HG03108 (cell line): ENCODE data around the gene TM9SF2.
"Not testable (repeated sequence)": the region's sequence is repeated elsewhere in the genome, so short reads cannot be mapped to it uniquely, and the experiment has no call there.

Experiments used
- ATAC-seq: cut with Tn5 transposase; IDR thresholded peaks from one replicate; pipeline ENCODE4 v1.9.1; 2021; ENCODE audit warnings: moderate library complexity; ENCODE audit not compliant: unreplicated experiment

The TM9SF2 gene, protein sequence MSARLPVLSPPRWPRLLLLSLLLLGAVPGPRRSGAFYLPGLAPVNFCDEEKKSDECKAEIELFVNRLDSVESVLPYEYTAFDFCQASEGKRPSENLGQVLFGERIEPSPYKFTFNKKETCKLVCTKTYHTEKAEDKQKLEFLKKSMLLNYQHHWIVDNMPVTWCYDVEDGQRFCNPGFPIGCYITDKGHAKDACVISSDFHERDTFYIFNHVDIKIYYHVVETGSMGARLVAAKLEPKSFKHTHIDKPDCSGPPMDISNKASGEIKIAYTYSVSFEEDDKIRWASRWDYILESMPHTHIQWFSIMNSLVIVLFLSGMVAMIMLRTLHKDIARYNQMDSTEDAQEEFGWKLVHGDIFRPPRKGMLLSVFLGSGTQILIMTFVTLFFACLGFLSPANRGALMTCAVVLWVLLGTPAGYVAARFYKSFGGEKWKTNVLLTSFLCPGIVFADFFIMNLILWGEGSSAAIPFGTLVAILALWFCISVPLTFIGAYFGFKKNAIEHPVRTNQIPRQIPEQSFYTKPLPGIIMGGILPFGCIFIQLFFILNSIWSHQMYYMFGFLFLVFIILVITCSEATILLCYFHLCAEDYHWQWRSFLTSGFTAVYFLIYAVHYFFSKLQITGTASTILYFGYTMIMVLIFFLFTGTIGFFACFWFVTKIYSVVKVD

DNA sequence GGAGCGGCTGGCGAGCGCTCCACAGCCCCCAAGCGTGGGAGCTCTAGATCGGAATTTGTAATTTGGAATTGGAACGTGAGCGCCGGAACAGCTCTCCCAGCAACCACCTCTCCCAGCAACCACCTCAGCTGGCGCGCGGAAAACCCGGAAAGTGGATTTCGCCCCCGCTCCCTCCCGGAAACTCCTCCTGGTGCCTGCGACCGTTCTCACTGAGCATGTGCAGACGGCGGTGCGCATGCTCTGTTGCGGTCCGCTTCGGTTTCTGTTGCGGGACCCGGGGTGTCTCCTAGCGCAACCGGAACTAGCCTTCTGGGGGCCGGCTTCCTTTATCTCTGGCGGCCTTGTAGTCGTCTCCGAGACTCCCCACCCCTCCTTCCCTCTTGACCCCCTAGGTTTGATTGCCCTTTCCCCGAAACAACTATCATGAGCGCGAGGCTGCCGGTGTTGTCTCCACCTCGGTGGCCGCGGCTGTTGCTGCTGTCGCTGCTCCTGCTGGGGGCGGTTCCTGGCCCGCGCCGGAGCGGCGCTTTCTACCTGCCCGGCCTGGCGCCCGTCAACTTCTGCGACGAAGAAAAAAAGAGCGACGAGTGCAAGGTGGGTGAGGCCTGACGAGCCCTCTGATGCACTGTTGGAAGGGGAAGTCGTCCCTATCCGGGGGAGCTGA, at the start of gene TM9SF2:
TM9SF2 (plus strand) TSS at position 289 of the 664 bp plus-strand sequence; CDS start at position 424, 135 bp downstream.
- ATAC-seq, result peak; percentile 46

DNA sequence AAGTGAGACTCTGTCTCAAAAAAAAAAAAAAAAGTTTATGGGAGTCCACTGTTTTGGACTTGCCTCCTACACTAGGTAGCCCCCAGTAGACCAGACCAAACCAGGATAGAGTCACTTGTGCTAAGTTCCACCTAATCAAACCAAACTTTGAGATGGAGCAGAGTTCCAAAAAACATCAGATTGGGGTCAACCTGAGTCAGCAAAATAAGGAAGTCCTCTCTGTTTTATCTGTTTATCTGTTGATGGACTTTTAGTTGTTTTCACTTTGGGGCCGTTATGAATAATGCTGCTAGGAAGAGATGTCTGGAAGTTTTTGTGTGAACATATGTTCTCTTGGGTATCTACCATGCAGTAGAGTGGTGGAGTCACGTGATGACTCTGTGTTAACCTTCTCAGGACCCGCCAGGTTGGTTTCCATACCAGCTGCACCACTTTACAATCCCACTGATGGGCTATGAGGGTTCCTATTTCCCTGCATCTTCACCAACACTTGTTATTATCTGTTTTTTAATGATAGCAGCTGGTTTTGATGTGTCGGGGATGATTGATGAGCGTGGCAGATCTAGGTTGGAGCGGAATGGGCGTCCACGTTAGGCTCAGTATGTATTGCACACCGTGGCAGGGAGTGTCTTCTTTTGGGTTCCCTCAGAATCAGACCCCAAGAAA, 46.6 kb upstream of the TM9SF2 start:
- ATAC-seq, result no peak

DNA sequence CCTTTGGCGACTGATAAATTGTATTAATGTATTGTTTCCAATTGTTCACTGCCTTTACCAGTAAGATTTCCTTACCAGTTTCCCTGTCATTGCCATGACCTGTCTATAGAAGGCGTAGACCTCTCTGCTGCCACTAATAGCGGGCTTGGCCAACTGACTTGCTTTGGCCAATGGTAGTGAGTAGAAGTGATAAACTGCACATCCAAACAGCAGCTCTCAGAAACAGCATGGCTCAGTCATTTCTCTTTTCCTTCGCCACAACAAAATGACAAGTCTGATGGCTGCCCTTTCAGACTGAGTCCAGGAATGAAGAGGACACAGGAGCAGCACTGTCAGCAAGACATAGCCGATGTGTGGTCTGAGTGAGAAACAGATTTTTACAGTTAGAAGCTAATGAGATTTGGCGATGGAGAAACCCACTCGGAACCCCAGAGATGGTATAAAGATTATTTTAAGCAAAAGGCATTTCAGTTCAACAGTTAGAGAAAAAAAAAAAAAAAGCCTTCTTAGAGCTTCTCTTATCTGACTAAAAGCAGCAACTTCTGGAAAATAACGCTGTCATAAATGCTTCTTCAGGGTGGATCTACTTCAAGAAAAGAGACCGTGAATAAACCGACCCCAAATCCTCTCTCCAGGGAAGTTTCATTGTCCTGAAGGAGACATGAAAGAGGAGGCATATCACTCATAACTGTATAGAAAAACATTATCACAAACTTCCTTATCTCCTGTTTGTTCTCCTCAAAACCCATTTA, 42.0 kb upstream of the TM9SF2 start:
- ATAC-seq, result no peak

DNA sequence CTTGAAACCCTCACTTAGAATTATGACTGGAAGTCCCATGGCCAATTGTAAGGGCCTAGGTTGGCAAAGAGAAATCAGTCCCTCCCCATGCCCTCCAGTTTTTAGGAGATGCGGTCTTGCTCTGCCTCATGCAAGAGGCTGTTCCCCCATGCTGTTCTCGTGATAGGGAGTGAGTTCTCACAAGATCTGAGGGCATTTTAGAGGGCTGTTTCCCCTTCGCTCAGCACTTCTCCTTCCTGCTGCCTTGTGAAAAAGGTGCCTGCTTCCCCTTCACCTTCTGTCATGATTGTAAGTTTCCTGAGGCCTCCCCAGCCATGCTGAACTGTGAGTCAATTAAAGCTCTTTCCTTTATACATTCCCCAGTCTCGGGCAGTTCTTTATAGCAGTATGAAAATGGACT, 40.5 kb upstream of the TM9SF2 start:
- ATAC-seq, result not testable (repeated sequence)

DNA sequence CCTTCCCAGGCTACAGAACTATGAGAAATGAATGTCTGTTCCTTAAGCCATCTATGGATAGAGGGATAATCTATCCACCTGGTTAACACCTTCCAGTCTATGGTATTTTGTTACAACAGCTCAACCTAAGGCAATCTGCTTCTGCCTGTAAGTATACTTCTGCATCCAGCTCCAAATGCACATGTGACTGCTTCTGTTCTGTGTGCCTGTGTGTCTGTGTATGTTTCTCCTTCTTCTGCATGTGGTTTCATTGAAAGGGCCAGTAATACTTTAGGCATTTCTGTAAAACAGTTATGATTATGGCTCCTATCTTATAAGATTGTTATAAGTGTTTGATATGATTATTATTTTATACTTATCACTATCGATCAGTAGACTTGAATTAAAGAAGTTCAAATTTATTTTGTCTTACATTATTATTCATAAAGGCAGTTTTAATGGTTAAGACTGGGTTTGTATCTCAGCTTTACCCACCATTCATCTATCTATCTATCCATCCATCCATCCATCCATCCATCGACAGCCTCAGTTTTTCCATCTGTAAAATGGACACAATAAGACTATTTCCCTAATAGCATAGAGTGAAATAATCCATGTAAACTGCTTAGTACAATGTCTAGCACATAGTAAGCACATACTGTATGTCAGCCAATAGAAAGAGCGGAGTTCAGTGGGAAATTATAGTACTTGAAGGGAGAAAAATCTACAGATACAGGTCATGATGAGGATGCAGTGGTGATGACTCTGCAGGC, 37.5 kb upstream of the TM9SF2 start:
- no peak for ATAC-seq

DNA sequence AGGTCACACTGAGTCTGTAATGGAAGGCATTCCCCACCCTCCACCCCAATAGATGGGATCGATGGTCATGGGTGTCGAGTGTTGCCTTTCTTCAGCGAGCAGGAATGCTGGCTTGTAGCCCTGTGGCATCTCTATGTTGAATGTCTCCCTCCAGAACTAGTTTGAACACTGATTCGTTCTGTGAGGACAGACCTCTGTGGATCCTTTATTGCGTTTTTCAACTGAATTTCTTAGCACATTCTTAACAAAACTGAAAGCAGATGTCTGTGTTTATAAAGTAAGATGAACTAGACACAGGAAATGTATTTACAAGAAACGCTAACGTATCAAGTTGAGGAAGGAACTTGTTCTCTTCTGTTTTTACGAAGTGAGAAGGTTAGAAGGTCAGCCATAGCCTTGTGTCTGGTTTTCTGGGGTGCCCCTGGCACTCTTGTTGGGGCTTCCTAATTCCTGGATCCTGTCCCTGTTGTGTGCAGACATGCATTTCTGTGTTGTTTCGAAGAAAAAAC, 36.8 kb upstream of the TM9SF2 start:
- ATAC-seq, result no peak

DNA sequence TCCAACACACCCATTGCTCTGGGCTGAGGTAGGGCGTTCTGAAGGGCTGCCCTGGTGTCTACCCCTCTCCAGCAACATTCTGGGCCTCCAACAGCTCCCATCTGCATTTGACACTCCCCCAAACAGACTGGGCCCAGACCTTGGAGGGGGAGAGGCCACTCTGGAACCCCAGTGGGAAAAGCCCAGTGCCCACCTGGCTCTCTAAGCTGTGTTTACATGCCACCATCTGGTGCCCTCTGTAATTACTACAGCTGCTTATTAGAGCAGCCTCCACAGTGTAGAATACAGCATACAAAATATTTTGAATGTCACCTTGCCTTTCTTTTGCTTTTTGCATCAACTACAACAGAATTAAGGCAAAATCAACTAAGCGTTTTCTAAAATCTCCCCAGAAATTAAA, 35.8 kb upstream of the TM9SF2 start:
- ATAC-seq, result no peak

DNA sequence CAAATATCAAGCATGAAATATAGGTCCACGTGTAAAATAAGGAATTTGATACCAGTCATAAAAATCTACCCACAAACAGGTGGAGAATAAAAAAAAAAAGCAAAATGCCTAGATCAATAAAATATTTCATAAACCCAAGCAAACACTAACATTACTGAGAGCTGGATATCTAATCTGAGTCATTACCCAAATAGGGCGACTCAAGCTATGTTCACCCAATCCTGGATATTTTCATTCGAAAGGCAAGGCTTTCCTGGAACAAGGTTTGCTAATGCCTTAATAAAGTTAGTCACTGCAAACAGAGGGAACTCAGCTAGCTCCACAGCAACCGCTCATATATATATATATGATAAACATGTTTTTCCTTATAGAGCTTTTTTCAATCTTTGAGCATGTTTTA, 33.5 kb upstream of the TM9SF2 start:
- ATAC-seq, result no peak

DNA sequence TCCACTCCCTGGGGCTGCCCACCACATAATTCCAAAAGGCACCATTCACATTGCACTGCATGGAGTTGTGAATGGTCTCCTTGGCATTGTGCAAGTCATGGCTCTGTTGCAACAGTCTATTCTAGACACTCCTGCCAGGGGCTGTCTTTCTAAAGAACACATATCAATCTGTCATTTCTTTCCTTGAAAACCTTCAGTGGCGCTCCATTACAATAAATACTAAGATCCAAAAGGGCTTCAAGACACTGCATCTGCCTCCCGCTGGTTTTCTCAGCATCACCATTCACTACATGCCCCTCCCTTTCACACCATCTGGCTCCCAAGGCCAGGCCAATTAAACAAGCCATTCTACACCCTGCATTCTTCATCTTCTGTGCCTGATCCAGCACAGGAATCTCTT, 32.2 kb upstream of the TM9SF2 start:
- ATAC-seq, result no peak

DNA sequence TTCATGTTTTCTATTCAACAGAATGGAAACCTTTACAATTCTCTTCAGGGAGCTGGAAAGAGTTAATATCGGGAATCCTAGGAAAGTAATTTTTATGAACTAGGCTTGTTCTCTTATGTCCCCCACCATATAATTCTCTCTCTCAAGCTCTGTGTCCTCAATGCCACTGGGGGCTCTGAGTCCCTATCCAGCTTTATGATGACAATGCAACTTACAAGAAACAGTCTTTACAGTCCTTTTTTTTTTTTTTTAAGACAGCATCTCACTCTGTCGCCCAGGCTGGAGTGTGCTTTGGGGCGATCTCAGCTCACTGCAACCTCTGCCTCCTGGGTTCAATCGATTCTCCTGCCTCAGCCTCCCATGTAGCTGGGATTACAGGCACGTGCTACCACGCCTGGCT, 31.2 kb upstream of the TM9SF2 start:
- ATAC-seq, result no peak

DNA sequence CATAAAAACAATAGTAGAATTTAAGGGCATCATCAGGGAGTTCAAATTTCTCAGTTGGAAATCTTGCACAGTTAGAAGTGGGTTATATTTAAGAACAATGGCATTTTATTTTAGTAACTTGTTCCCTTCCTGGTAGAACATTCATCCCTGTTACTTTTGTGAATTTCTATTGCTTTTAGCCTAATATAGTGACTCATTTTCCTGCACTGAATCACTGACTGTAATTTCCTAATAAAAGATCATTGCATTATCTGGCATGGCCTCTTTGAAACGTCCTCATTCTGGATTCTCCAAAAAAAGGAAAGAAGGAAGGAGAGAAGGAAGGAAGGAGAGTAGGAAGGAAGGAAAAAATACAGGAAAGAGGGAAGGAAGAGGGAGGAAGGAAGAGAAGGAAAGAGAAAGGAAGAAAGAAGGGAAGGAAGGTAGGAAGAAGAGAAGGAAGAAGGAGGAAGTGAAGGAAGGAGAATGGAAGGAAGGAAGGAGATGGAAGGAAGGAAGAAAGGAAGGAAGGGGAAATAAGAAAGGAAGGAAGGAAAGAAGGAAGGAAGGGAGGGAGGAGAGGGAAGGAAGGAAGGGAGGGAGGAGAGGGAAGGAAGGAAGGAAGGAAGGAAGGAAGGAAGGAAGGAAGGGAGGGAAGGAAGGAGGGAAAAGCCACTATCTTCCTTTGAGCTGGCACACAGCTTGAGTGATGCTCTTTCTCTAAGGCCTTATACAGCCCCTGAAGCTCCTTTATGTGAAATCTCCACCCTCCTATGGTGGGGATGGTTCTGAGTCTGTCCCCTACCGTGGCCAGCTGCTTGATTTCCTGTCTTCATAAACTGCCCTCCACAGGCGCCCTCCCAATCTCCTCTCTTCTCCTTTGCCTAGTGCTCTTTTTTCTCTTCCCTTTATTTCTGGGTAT, 29.8 kb upstream of the TM9SF2 start:
- no peak for ATAC-seq

DNA sequence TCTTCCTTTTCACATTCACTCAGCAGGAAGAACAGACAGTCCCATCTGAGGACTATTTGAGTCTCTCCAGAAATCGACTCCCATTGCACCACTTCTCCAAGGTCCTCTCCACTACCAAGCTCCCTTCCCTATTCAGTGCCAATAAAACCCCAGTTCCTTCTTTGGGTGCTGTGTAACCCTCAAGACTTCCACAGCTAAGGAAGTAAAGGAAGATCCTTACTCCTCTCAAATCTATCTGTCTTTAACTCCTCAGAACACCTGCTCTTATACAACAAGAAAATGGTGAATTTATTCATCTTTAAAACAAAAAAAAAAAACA, 29.2 kb upstream of the TM9SF2 start:
- no peak for ATAC-seq

DNA sequence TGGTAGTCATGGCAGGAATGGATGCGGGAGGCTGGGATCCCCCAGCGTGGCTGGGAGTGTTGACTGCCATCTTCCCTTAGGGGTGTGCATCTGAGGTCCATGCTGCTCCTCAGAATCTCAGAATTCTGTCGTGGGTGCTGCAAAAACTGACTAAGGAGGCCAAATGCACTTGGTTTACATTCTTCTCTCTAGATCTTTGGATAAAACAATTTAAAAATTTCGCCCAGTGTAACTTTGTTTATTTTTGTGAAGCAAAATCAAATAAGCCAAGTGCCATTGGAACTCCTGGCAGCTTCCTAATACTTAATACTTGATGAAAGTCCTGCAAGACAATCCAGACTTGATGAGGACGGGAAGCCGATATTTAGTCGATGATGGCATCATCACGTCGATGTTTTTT, 27.8 kb upstream of the TM9SF2 start:
- no peak for ATAC-seq

DNA sequence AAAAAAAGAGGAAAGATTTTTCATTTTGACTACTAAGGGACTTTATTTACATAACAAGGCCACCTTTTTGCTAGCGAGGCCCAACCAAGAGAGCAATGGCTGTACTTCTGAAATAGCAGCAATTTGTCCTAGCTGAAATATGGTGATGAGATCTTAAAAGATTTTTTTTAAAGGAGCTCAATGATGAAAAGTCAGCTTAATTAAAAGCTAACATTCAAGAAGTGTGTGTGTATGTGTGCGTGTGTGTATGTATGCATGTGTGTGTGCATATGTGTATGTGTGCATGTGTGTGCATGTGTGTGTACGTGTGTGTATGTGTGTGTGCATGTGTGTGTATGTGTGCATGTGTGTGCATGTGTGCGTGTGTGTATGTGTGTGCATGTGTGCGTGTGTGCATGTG, 24.6 kb upstream of the TM9SF2 start:
- ATAC-seq, result no peak

DNA sequence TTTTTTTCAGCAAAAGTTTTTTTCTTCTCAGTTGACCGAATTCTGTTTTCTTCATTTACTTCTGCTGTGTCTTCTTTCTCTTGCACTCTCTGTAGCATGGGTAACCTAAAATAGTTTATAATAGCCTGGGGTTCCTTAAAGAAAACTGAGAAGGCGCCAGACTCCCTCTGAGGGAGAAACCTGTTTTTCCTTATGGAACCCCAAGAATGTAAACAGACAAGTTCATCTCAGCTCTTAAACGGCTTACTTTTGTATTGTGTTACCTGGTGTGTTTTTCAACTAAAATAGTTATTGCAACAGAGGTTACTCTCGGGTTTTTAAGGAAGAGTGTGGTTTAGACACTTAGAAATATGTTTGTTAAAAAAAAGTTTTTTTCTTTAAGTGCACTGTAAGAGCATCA, 23.8 kb upstream of the TM9SF2 start:
- ATAC-seq, result no peak

DNA sequence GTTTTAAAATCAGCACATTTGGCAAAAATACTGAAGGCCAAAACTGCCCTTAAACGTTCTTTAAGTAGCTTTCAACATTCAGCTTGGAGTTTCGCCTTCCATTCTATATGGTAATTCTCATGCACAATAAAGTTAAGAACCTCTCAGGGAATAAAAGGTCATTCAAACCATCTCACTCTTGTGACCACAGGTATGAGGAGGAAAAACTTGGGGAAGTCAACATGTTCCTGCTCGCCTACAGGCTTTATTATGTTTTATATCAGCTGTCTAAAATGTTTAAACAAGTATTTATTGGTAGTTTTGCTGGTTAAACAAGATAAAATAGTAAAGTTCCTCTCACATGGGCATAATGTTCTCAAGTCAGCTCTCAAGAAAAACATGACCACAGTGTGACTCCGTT, 19.9 kb upstream of the TM9SF2 start:
- ATAC-seq, result no peak

DNA sequence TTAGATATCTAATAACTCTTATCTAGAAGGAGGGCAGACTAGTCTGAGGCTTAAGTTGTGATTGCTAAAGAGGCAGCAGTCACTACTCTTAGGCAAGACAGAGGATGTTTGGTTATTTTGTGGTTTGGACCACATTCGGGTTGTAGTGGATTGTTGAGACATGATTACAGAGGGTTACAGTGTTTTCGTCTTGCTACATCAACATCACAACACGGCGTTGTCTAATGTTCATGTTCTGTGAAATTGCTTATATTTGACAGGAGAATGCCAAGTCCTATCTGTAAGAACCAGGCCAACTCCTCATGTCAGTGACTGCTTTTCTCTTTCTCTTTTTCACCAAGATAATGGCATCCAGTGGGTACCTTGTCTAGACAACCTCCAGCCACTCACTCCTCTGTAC, 16.8 kb upstream of the TM9SF2 start:
- no peak for ATAC-seq

DNA sequence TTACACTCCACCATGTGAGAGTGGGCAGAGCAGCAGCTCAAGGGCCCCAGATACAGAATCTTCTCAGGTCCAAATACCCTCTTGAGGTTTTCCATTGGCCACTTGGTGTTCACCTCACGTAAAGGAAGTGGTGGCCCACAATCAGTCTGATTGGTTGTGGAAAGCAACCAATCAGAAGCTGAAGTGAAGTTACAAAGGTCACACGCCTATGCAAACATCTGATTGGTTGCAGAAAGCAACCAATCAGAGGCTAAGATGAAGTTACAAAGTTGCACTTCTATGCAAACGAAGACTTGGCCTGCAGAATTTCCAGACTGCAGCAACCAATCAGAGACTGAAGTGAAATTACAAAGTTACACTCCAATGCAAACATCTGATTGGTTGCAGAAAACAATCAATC, 14.3 kb upstream of the TM9SF2 start:
- ATAC-seq, result no peak

DNA sequence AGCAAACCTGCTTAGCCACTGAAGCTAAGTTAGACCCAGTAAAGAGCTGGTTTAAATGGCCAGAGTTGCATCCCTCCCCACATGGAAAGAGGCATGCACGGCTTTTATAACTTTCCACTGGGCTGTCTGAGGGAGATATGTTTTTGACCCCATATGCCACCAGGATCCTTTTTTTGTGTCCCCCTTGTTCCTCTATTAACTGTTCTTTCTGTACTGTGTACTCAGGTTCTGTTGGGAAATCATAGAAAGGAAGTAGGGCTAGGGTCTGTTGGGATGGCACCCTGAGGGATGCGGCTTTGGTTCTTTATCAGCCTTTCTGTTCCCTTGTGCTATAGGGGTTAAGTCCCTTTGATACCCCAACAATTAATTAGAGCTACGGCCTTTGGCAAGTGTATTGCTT, 12.2 kb upstream of the TM9SF2 start:
- ATAC-seq, result no peak
